Stomach (tissue), 9 donors: ENCODE results near the gene DDX50. TPM values are rescaled to one million over a fixed set of nuclear protein-coding genes. Genes with fewer than 3 reads are reported as not detected.
"Not testable (repeated sequence)": the region's sequence is repeated elsewhere in the genome, so short reads cannot be mapped to it uniquely, and the experiment has no call there.

ENCODE experiments used
- DNase-seq, 2 donors: peaks; one replicate each; pipeline versions ENCODE4 v3.0.0 to v3.0.0-alpha.2; 2013 to 2019
- H3K27ac ChIP-seq, 5 donors: fragments of 200-600 bp in 4 of 5; sonication (generic) in 4 of 5; one replicate each; pipeline ENCODE4 v1.5.1; 2013 to 2019; ENCODE audit warnings: mild to moderate bottlenecking in 1 of 5, moderate library complexity in 1 of 5
- H3K27me3 ChIP-seq, 3 donors: fragments of 200-600 bp; sonication (generic); one replicate each; pipeline ENCODE4 v1.5.1; 2017 to 2019; ENCODE audit warnings: mixed run types in 1 of 3
- H3K36me3 ChIP-seq, 4 donors: fragments of 200-600 bp; sonication (generic); 1 replicate in 3 of 4; 2 replicates in 1 of 4; pipeline ENCODE4 v1.5.1; 2016 to 2019
- H3K4me1 ChIP-seq, 4 donors: fragments of 200-600 bp; sonication (generic); one replicate each; pipeline ENCODE4 v1.5.1; 2016 to 2019
- H3K4me3 ChIP-seq, 4 donors: fragments of 200-600 bp; sonication (generic) in 3 of 4; one replicate each; pipeline ENCODE4 v1.5.1; 2016 to 2019; ENCODE audit warnings: mild to moderate bottlenecking in 1 of 4
- H3K9me3 ChIP-seq, 4 donors: fragments of 200-600 bp; sonication (generic); one replicate each; pipeline ENCODE4 v1.5.1; 2016 to 2019
- EP300 ChIP-seq: sonication (generic); formaldehyde crosslinking; IDR thresholded peaks from one replicate; pipeline ENCODE4 v1.6.1; 2017; ENCODE audit warnings: antibody characterized with exemption
- POLR2A ChIP-seq, 4 donors: fragments of 450-650 bp; IDR thresholded peaks; one replicate each; pipeline ENCODE4 v1.6.1; 2016; ENCODE audit warnings: antibody characterized with exemption in 4 of 4, control low read depth in 2 of 4, mild to moderate bottlenecking in 1 of 4, moderate library complexity in 1 of 4
- POLR2AphosphoS5 ChIP-seq, 3 donors: sonication (generic); formaldehyde crosslinking; IDR thresholded peaks; one replicate each; pipeline ENCODE4 v1.6.1; 2016; ENCODE audit warnings: antibody characterized with exemption in 3 of 3
- WGBS, 5 donors: extraction: QIAGEN DNeasy Blood & Tissue Kit in 3 of 5; methylation state at CpG; one replicate each; pipeline versions ENCODE4 v1.1.5 to v1.1.7; 2013 to 2018; 5-methylcytosine and 5-hydroxymethylcytosine counted together
- intact Hi-C: fragments of 100-400 bp; cut with DNase I; formaldehyde crosslinking; loops from one replicate; pipeline ENCODE4 v1.15.1; 2023; ENCODE audit warnings: low total_unique reads
- polyA plus RNA-seq, 3 donors: library from polyadenylated mRNA; stranded (reverse); fragments of 200-250 nt; gene quantifications; one replicate each; pipeline ENCODE4 v1.2.3, GENCODE V29; 2013
- total RNA-seq, 5 donors: library from RNA; depleted of rRNA; stranded (reverse); fragments of >200 nt; gene quantifications; one replicate each; pipeline versions ENCODE4 v1.1.0 to v1.2.3, GENCODE V29; 2014 to 2016
- TF ChIP-seq, protein P1 (sequence below), 7 experiments: fragments of 450-650 bp in 4 of 7; fragments of 200-600 bp in 3 of 7; sonication (generic) in 3 of 7; IDR thresholded peaks; one replicate each; pipeline ENCODE4 v1.5.1; 2016 to 2019; ENCODE audit warnings: antibody characterized with exemption in 7 of 7, control low read depth in 2 of 7, mild to moderate bottlenecking in 1 of 7
- donor health status: healthy with polysubstance abuse.
- donor health status: Bipolar disorder and iron deficiency.
- donor health status: healthy.

The DDX50 gene
- total and polyA plus RNA-seq, 8 donors: 9.3 to 102 (median 29.0) TPM

DNA sequence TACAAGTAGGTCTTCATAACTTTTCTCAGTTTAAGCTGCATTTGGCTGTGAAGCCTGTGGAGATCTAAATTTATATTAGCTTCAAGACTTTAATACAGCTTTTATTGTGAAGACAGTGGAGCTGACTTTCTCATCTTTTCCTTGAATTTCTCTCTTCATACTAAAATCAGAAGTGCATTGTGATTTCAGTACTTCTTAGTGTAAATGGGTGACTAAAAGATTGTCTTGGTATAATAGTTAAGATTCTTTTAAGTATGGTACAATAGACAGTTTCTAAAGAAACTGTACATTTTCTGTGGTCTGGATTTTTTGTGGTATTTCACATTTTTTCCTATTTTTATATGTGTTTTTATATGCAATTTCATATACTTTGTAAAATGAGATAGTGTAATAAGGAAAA, 33.9 kb downstream of the DDX50 start:
- no peak for DNase-seq
- no peaks in the 10 kb centered on the region for H3K9me3 ChIP-seq
- H3K36me3 ChIP-seq: peaks cover 12 to 93% (median 90%) of the 10 kb centered on the region in 4 donors
- no peak overlapping the region for H3K27ac ChIP-seq
- H3K27me3 ChIP-seq: no peaks in the 10 kb centered on the region
- no peak overlapping the region for H3K4me3 ChIP-seq
- no peaks in the 10 kb centered on the region for H3K4me1 ChIP-seq
- TF ChIP-seq POLR2A (IDR thresholded peaks at IDR 0.05) (no peak), POLR2AphosphoS5 (IDR thresholded peaks at IDR 0.05) (no peak), EP300 (no peak)
- TF ChIP-seq, protein P1, sequence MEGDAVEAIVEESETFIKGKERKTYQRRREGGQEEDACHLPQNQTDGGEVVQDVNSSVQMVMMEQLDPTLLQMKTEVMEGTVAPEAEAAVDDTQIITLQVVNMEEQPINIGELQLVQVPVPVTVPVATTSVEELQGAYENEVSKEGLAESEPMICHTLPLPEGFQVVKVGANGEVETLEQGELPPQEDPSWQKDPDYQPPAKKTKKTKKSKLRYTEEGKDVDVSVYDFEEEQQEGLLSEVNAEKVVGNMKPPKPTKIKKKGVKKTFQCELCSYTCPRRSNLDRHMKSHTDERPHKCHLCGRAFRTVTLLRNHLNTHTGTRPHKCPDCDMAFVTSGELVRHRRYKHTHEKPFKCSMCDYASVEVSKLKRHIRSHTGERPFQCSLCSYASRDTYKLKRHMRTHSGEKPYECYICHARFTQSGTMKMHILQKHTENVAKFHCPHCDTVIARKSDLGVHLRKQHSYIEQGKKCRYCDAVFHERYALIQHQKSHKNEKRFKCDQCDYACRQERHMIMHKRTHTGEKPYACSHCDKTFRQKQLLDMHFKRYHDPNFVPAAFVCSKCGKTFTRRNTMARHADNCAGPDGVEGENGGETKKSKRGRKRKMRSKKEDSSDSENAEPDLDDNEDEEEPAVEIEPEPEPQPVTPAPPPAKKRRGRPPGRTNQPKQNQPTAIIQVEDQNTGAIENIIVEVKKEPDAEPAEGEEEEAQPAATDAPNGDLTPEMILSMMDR (IDR thresholded peaks at IDR 0.05): no peak
- intact Hi-C loops: no loop called here

DNA sequence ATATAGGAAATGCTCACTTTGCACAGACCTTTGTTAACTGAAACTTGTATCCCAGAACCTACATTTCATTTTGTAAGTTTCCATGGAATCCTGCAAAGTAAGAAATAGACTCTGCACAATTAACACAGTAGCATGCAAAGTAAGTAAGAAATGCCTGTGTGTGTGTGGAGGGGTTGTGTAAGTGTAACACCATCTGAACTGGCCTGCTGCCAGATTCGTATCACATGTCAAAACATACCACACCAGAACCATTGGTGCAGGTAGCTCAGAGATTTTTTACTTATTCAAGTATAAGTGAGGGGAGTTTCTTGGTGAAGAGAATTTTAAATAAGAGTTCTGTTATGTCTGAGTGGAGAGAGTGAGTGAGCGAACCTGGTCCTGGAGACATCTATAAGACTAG, 37.0 kb downstream of the DDX50 start:
- 55 to 73% (median 59%) methylated on average over 2 of the region's 2 CpGs for WGBS, 5 donors
- H3K9me3 ChIP-seq: no peaks in the 10 kb centered on the region
- H3K36me3 ChIP-seq: peaks cover 34 to 100% (median 97%) of the 10 kb centered on the region in 4 donors
- peak; percentile 16 to 29 for DNase-seq
- TF ChIP-seq POLR2AphosphoS5 (IDR thresholded peaks at IDR 0.05) (no peak), EP300 (no peak), POLR2A (IDR thresholded peaks at IDR 0.05) (no peak)
- TF ChIP-seq, protein P1 (IDR thresholded peaks at IDR 0.05): no peak
- intact Hi-C loops: no loop called here
- no peaks in the 10 kb centered on the region for H3K4me1 ChIP-seq
- no peaks in the 10 kb centered on the region for H3K27me3 ChIP-seq
- no peak overlapping the region for H3K4me3 ChIP-seq
- H3K27ac ChIP-seq: no peak overlapping the region

DNA sequence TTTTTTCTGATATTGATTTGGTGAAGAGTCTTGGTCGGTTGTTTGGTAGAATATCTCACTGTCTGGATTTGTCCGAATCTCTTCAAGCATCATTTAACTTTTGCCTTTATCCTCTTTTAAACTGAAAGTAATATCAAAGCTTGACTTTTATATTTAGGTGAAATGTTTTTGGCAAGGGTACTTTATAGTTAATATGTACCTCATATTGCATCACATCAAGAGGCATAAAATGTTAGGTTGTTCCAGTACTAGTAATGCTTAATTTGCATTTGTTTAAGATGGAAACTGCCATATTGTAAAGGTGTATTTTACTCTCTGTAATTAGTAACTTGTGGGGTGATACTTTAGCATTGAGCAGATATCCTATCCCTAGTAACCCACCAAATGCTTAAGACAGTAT, 37.8 kb downstream of the DDX50 start:
- no peak for DNase-seq
- WGBS, 5 donors: 87 to 96% (median 94%) methylated on average over 2 of the region's 2 CpGs
- H3K27ac ChIP-seq: no peak overlapping the region
- no peaks in the 10 kb centered on the region for H3K27me3 ChIP-seq
- TF ChIP-seq, protein P1 (IDR thresholded peaks at IDR 0.05): no peak
- TF ChIP-seq POLR2A (IDR thresholded peaks at IDR 0.05): no peak
- TF ChIP-seq EP300: no peak
- no peak for TF ChIP-seq POLR2AphosphoS5 (IDR thresholded peaks at IDR 0.05)
- no peaks in the 10 kb centered on the region for H3K4me1 ChIP-seq
- no peaks in the 10 kb centered on the region for H3K9me3 ChIP-seq
- no peak overlapping the region for H3K4me3 ChIP-seq
- intact Hi-C loops: no loop called here
- H3K36me3 ChIP-seq: peaks cover 37 to 100% (median 97%) of the 10 kb centered on the region in 4 donors

DNA sequence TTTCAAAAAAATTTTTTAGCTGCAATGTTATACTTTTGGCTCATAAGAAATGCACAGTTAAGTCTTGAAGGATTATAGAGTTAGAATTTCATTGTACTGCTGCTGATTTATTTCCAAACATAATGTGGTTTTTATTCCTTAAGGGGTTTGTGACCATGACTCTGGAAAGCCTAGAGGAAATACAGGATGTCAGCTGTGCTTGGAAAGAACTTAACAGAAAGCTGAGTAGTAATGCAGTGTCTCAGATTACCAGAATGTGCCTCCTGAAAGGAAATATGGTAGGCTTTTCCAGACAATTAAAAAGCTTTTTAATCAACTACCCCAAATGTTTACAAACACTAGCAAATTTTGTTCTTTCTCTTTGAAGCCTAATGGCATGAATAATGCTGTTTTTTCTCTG, 39.8 kb downstream of the DDX50 start:
- intact Hi-C loops, H3K9me3 ChIP-seq, H3K4me3 ChIP-seq, DNase-seq, H3K27me3 ChIP-seq, H3K4me1 ChIP-seq, H3K27ac ChIP-seq: not testable (repeated sequence)
- peaks cover 48 to 99% (median 96%) of the 10 kb centered on the region in 4 donors for H3K36me3 ChIP-seq

DNA sequence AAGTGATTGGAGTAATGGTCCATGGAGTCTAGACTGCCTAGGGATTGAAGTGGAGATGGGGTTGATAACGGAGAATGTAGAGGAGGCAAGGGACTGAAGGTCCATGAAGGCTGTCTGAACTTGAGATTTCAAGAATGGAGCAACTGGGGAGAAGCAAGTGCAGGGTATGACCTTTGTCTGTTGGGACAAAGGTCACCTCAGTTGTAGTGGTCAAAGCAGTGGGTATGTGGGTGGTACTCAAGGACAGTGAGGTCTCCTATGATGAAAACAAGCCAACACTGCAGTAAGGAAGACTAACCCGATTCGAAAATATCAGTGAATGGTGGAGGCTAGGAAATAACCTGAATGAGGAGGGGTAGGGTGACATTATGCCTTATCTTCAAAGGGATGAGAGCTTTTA, 49.5 kb downstream of the DDX50 start:
- 89 to 97% (median 96%) methylated on average over 3 of the region's 3 CpGs for WGBS, 5 donors
- Histone ChIP-seq H3K4me3 (no peak overlapping the region), H3K27ac (no peak overlapping the region), H3K9me3 (no peaks in the 10 kb centered on the region), H3K36me3 (peaks cover 21 to 63% (median 62%) of the 10 kb centered on the region in 4 donors), H3K4me1 (peaks cover 5 to 10% (median 9%) of the 10 kb centered on the region in 4 donors), H3K27me3 (no peaks in the 10 kb centered on the region)
- TF ChIP-seq POLR2AphosphoS5 (IDR thresholded peaks at IDR 0.05) (no peak), POLR2A (IDR thresholded peaks at IDR 0.05) (no peak), EP300 (no peak)
- TF ChIP-seq, protein P1 (IDR thresholded peaks at IDR 0.05): no peak
- intact Hi-C loops: no loop called here
- no peak for DNase-seq
